Activated CD4-positive, alpha-beta memory T cell treated with anti-CD3 and anti-CD28 coated beads for 36 hours (primary cell): ENCODE results near the gene ASXL1. TPM values are rescaled to one million over a fixed set of nuclear protein-coding genes. Genes with fewer than 3 reads are reported as not detected.
A peak's percentile ranks its signal among the peaks of the same experiment; 100 is the strongest.
"Not testable (repeated sequence)": the region's sequence is repeated elsewhere in the genome, so short reads cannot be mapped to it uniquely, and the experiment has no call there.

Experiments used
- CTCF ChIA-PET: fragments of 350-600 bp; sonication (Branson Sonifier 250); formaldehyde crosslinking; loops from one replicate; lab custom pipeline; 2021; ENCODE audit warnings: antibody characterized with exemption, inconsistent platforms; lab: Charles Lee
- POLR2A ChIA-PET: fragments of 350-600 bp; sonication (Branson Sonifier 250); formaldehyde crosslinking; loops from one replicate; lab custom pipeline; 2021; ENCODE audit warnings: antibody characterized with exemption; lab: Charles Lee
- DNase-seq: peaks from one replicate; pipeline ENCODE4 v3.0.0-alpha.2; 2020
- H3K27ac Mint-ChIP-seq: one replicate; pipeline ENCODE4 v1.8.0; 2021; ENCODE audit warnings: mixed read lengths
- H3K27me3 Mint-ChIP-seq: one replicate; pipeline ENCODE4 v1.8.0; 2021; ENCODE audit warnings: mixed read lengths
- H3K36me3 Mint-ChIP-seq: one replicate; pipeline ENCODE4 v1.8.0; 2021; ENCODE audit warnings: mixed read lengths
- H3K4me1 Mint-ChIP-seq: one replicate; pipeline ENCODE4 v1.8.0; 2021; ENCODE audit warnings: low read depth, mixed read lengths
- H3K4me3 Mint-ChIP-seq: one replicate; pipeline ENCODE4 v1.8.0; 2021; ENCODE audit warnings: mild to moderate bottlenecking, mixed read lengths
- H3K9me3 Mint-ChIP-seq: one replicate; pipeline ENCODE4 v1.8.0; 2021; ENCODE audit warnings: mixed read lengths
- intact Hi-C: fragments of 100-400 bp; cut with micrococcal nuclease; formaldehyde crosslinking; loops from one replicate; pipeline ENCODE4 v1.15.1; 2023
- total RNA-seq, 2 experiments: library from RNA; stranded (reverse); gene quantifications; one replicate each; pipeline ENCODE4 v1.2.3, GENCODE V29; 2021

ASXL1 gene
- total RNA-seq, 2 experiments from 2014 or later: 141 to 147 TPM

- no peak overlapping the region for H3K4me3 Mint-ChIP-seq
- H3K27me3 Mint-ChIP-seq: no peaks in the 10 kb centered on the region
- H3K4me1 Mint-ChIP-seq: peaks cover 54% of the 10 kb centered on the region
- DNase-seq: no peak
- no peaks in the 10 kb centered on the region for H3K9me3 Mint-ChIP-seq
- CTCF ChIA-PET: no interaction called here
- H3K27ac Mint-ChIP-seq: no peak overlapping the region
- POLR2A ChIA-PET: no interaction called here
- H3K36me3 Mint-ChIP-seq: peaks cover 19% of the 10 kb centered on the region
- intact Hi-C loops: loop anchor here (2.0 kb wide), 2 partner anchors 19 to 53 kb away; no protein-coding TSS in a partner anchor
These were observed 28.0 kb downstream of the ASXL1 start for GRCh38 chr20:32386091-32386490.

DNA sequence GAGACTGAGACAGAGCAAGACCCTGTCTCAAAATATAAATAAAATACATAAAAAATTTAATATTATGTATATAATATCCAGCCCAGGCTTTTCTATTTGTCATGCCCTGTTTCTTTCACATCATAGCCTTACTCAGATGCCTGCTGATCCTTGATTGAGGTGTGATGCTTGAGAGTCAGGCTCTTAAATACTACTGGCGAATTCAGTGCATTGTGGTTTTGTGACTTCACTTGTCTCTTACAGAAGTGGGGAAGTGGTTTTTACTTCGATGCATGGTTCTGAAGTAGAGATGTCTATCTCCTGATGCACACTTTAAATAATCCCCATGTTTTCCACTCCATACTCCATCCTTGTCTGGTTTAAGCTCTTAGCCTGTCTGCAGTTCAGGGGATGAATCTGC lies 29.1 kb downstream of the ASXL1 start:
- H3K4me3 Mint-ChIP-seq: no peak overlapping the region
- no peaks in the 10 kb centered on the region for H3K9me3 Mint-ChIP-seq
- CTCF ChIA-PET: no interaction called here
- H3K36me3 Mint-ChIP-seq: peaks cover 25% of the 10 kb centered on the region
- no peak overlapping the region for H3K27ac Mint-ChIP-seq
- no peaks in the 10 kb centered on the region for H3K27me3 Mint-ChIP-seq
- H3K4me1 Mint-ChIP-seq: peaks cover 58% of the 10 kb centered on the region
- POLR2A ChIA-PET: no interaction called here
- intact Hi-C loops: loop anchor here (2.0 kb wide), 2 partner anchors 20 to 54 kb away; no protein-coding TSS in a partner anchor
- DNase-seq: peak; percentile 31

- H3K27me3 Mint-ChIP-seq: no peaks in the 10 kb centered on the region
- no peak overlapping the region for H3K4me3 Mint-ChIP-seq
- intact Hi-C loops: no loop called here
- ChIA-PET POLR2A (no interaction called here), CTCF (no interaction called here)
- H3K9me3 Mint-ChIP-seq: peaks cover 9% of the 10 kb centered on the region
- H3K36me3 Mint-ChIP-seq: peaks cover 39% of the 10 kb centered on the region
- DNase-seq: no peak
- peaks cover 46% of the 10 kb centered on the region for H3K4me1 Mint-ChIP-seq
- no peak overlapping the region for H3K27ac Mint-ChIP-seq
These were observed 32.9 kb downstream of the ASXL1 start for GRCh38 chr20:32391003-32391402.

- H3K27ac Mint-ChIP-seq: peak overlapping the region; percentile 0
- intact Hi-C loops: no loop called here
- ChIA-PET POLR2A (no interaction called here), CTCF (no interaction called here)
- H3K4me3 Mint-ChIP-seq: no peak overlapping the region
- no peaks in the 10 kb centered on the region for H3K27me3 Mint-ChIP-seq
- peaks cover 42% of the 10 kb centered on the region for H3K36me3 Mint-ChIP-seq
- peaks cover 35% of the 10 kb centered on the region for H3K4me1 Mint-ChIP-seq
- H3K9me3 Mint-ChIP-seq: peaks cover 9% of the 10 kb centered on the region
- no peak for DNase-seq
These were observed 36.9 kb downstream of the ASXL1 start for GRCh38 chr20:32395066-32395465.

DNA sequence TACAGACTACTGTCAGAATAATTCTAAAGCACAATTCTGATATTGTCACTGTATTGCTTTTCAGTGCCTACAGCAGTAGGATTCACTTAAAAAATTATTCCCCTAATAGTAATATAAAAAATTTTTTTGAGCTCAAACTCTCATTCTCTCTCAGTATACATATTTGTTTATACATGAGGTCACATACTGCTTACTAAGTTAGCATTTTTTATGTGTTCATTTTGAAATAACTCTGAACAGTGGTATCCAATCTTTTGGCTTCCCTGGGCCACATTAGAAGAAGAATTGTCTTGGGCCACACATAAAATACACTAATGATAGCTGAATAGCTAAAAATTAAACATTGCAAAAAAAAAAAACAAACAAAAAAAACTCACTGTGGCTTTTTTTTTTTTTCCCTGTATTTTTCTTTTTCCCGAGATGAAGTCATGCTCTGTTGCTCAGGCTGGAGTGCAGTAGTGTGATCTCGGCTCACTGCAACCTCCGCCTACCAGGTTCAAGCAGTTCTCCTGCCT lies 38.6 kb downstream of the ASXL1 start:
- Mint-ChIP-seq H3K4me1 (peaks cover 37% of the 10 kb centered on the region), H3K36me3 (peaks cover 43% of the 10 kb centered on the region), H3K4me3 (no peak overlapping the region)

GRCh38 chr20:32397567-32398084 lies 39.5 kb downstream of the ASXL1 start:
- no peak for DNase-seq
- ChIA-PET POLR2A (no interaction called here), CTCF (no interaction called here)
- no peak overlapping the region for H3K27ac Mint-ChIP-seq
- no peak overlapping the region for H3K4me3 Mint-ChIP-seq
- peaks cover 43% of the 10 kb centered on the region for H3K36me3 Mint-ChIP-seq
- no peaks in the 10 kb centered on the region for H3K27me3 Mint-ChIP-seq
- peaks cover 9% of the 10 kb centered on the region for H3K9me3 Mint-ChIP-seq
- intact Hi-C loops: no loop called here
- peaks cover 35% of the 10 kb centered on the region for H3K4me1 Mint-ChIP-seq

More for the DNA sequence above, 38.6 kb downstream of the ASXL1 start:
- ChIA-PET CTCF (interaction anchor here (0.6 kb wide), 1 partner anchor 355 kb away, joined by 4 read pairs; no protein-coding TSS in a partner anchor), POLR2A (no interaction called here)
- intact Hi-C loops: no loop called here
- H3K27me3 Mint-ChIP-seq: no peaks in the 10 kb centered on the region
- no peak for DNase-seq
- H3K27ac Mint-ChIP-seq: no peak overlapping the region
- H3K9me3 Mint-ChIP-seq: peaks cover 9% of the 10 kb centered on the region

- no peaks in the 10 kb centered on the region for H3K27me3 Mint-ChIP-seq
- peaks cover 27% of the 10 kb centered on the region for H3K36me3 Mint-ChIP-seq
- peaks cover under 1% of the 10 kb centered on the region for H3K9me3 Mint-ChIP-seq
- intact Hi-C loops: no loop called here
- peaks cover 38% of the 10 kb centered on the region for H3K4me1 Mint-ChIP-seq
- ChIA-PET POLR2A (interaction anchor here (0.8 kb wide), 1 partner anchor 42 kb away, joined by 3 read pairs; no protein-coding TSS in a partner anchor), CTCF (no interaction called here)
- H3K27ac Mint-ChIP-seq: no peak overlapping the region
- no peak overlapping the region for H3K4me3 Mint-ChIP-seq
- DNase-seq: no peak
These were observed 42.3 kb downstream of the ASXL1 start for GRCh38 chr20:32400476-32400875.

GRCh38 chr20:32404017-32404416 lies 45.9 kb downstream of the ASXL1 start:
- no peak for DNase-seq
- Mint-ChIP-seq H3K27ac (no peak overlapping the region), H3K27me3 (no peaks in the 10 kb centered on the region), H3K9me3 (no peaks in the 10 kb centered on the region), H3K4me3 (no peak overlapping the region), H3K4me1 (peaks cover 56% of the 10 kb centered on the region), H3K36me3 (peaks cover 22% of the 10 kb centered on the region)
- CTCF ChIA-PET: no interaction called here
- intact Hi-C loops: no loop called here
- POLR2A ChIA-PET: no interaction called here

DNA sequence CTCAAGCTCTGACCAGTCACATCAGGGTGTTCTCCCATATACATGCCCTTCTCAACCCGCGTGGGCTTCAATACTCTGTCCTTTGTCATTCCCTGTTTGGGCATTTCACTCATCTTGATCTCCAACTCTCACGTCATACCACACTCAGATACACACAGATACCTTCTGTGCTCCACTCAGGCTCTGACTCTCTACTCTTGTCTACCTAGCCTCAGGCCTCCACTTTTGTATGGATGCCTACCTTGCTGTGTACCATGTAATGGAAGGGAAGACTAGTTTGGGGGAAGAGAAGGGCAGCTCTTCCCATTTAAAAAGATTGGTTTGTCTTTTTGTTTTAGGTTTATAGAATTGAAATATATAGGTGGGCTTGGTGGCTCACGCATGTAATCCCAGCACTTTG lies 48.6 kb downstream of the ASXL1 start:
- H3K4me1 Mint-ChIP-seq: peaks cover 42% of the 10 kb centered on the region
- peaks cover 7% of the 10 kb centered on the region for H3K36me3 Mint-ChIP-seq
- intact Hi-C loops: loop anchor here (5.0 kb wide), 1 partner anchor 49 kb away; the partner anchor contains the start of gene ASXL1
- H3K9me3 Mint-ChIP-seq: no peaks in the 10 kb centered on the region
- ChIA-PET POLR2A (interaction anchor here (0.8 kb wide), 1 partner anchor 121 kb away, joined by 3 read pairs; no protein-coding TSS in a partner anchor), CTCF (no interaction called here)
- H3K27me3 Mint-ChIP-seq: no peaks in the 10 kb centered on the region
- H3K27ac Mint-ChIP-seq: peak overlapping the region; percentile 0
- no peak overlapping the region for H3K4me3 Mint-ChIP-seq
- no peak for DNase-seq

- peaks cover 48% of the 10 kb centered on the region for H3K4me1 Mint-ChIP-seq
- H3K9me3 Mint-ChIP-seq, CTCF ChIA-PET, H3K27me3 Mint-ChIP-seq, H3K36me3 Mint-ChIP-seq: not testable (repeated sequence)
- intact Hi-C loops: loop anchor here (5.0 kb wide), 1 partner anchor 50 kb away; the partner anchor contains the start of gene ASXL1
- peak overlapping the region; percentile 17 for H3K4me3 Mint-ChIP-seq
- POLR2A ChIA-PET: interaction anchor here (0.8 kb wide), 1 partner anchor 122 kb away, joined by 3 read pairs; no protein-coding TSS in a partner anchor
- H3K27ac Mint-ChIP-seq: peak overlapping the region; percentile 65
- DNase-seq: peak; percentile 78
These were observed 49.1 kb downstream of the ASXL1 start for GRCh38 chr20:32407131-32407750.

- intact Hi-C loops: no loop called here
- no peak for DNase-seq
- Mint-ChIP-seq H3K4me3 (no peak overlapping the region), H3K27me3 (no peaks in the 10 kb centered on the region), H3K27ac (no peak overlapping the region), H3K9me3 (no peaks in the 10 kb centered on the region), H3K36me3 (peaks cover 7% of the 10 kb centered on the region), H3K4me1 (peaks cover 50% of the 10 kb centered on the region)
- CTCF ChIA-PET: no interaction called here
- POLR2A ChIA-PET: interaction anchor here (0.6 kb wide), 3 partner anchors 16 to 328 kb away, joined by 3 to 5 read pairs (median 3); no protein-coding TSS in a partner anchor
These were observed 54.0 kb downstream of the ASXL1 start for GRCh38 chr20:32411955-32412706.

- intact Hi-C loops: no loop called here
- Mint-ChIP-seq H3K9me3 (no peaks in the 10 kb centered on the region), H3K4me3 (no peak overlapping the region), H3K36me3 (peaks cover 9% of the 10 kb centered on the region), H3K4me1 (peaks cover 45% of the 10 kb centered on the region), H3K27ac (no peak overlapping the region), H3K27me3 (no peaks in the 10 kb centered on the region)
- no peak for DNase-seq
- ChIA-PET POLR2A (no interaction called here), CTCF (no interaction called here)
These were observed 57.4 kb downstream of the ASXL1 start for GRCh38 chr20:32415494-32415893.
